Mononuclear cell (primary cell): Measurements from ENCODE around the gene EEF1A2. TPM values are rescaled to one million over a fixed set of nuclear protein-coding genes. Genes with fewer than 3 reads are reported as not detected.

Source experiments
- H3K27me3 ChIP-seq: 2 replicates; pipeline ENCODE4 v1.6.0; 2011; ENCODE audit warnings: low read length, control low read depth; ENCODE audit not compliant: insufficient read depth
- H3K4me1 ChIP-seq: 2 replicates; pipeline ENCODE4 v1.5.1; 2011; ENCODE audit warnings: mild to moderate bottlenecking, low read length, control low read depth; ENCODE audit not compliant: insufficient read depth
- H3K4me3 ChIP-seq: 2 replicates; pipeline ENCODE4 v1.5.1; 2011; ENCODE audit warnings: mild to moderate bottlenecking, low read length, moderate library complexity
- H3K9me3 ChIP-seq: 2 replicates; pipeline ENCODE4 v1.5.1; 2011; ENCODE audit warnings: low read depth, mild to moderate bottlenecking, control low read depth, low read length
- total RNA-seq: library from RNA; depleted of rRNA; stranded (reverse); fragments of >200 nt; gene quantifications from one replicate; pipeline ENCODE4 v1.2.3, GENCODE V29; 2012

EEF1A2 gene
- total RNA-seq, 1 donor: 0.73 TPM

DNA sequence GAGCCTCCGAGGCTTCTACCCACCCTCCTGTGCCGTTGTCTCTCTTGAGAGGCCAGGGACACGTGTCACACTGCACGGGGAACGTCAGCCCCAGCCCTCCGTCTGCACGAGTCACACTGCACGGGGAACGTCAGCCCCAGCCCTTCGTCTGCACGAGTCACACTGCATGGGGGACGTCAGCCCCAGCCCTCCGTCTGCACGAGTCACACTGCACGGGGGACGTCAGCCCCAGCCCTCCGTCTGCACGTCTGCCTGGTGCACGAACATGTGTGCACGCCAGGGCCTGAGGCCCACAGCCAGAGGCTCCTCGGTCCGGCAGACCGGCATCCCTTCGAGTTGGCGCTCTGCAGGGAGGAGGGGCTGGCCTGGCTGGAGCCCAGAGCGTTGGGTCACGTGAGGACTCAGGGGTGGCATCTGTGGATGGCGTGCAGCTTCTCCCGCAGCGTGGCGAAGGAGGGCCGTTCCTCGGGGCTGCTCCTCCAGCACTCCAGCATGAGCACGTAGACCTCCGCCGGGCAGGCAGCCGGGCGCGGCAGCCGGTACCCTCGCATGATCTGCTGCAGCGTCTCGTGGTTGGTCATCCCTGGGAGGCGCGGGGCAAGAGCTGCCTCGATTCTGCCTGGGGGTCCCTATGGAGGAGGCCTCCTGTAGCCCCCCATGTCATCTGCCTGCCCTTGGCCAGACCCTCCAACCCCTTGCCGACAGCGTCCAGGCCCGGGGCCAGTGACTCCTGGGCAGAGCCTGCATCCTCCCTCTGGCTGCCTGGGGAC is 41.7 kb upstream of the EEF1A2 start:
- H3K4me3 ChIP-seq: no peak overlapping the region
- no peaks in the 10 kb centered on the region for H3K27me3 ChIP-seq
- H3K4me1 ChIP-seq: peaks cover 23% of the 10 kb centered on the region
- no peaks in the 10 kb centered on the region for H3K9me3 ChIP-seq

GRCh38 chr20:63539441-63540370 is 40.8 kb upstream of the EEF1A2 start:
- peaks cover 23% of the 10 kb centered on the region for H3K4me1 ChIP-seq
- H3K27me3 ChIP-seq: no peaks in the 10 kb centered on the region
- H3K9me3 ChIP-seq: no peaks in the 10 kb centered on the region
- no peak overlapping the region for H3K4me3 ChIP-seq

DNA sequence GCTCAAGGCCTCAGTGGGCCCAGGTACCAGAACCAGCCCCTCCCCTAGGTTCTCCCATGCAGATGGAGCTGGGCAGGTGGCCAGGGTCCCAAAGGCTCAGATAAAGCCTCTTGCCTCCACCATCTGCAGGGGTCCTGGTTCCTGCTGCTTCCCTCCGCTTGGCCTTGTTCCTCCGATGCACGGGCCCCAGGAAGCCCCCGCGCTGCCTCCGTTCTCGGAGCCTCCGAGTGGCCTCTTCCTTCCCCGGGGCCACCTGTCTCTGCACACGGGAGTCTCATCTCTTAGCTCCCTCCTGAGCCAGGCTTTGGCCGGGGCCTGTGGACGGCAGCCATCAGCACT is 40.2 kb upstream of the EEF1A2 start:
- no peaks in the 10 kb centered on the region for H3K9me3 ChIP-seq
- H3K4me1 ChIP-seq: peaks cover 23% of the 10 kb centered on the region
- no peaks in the 10 kb centered on the region for H3K27me3 ChIP-seq
- H3K4me3 ChIP-seq: no peak overlapping the region

DNA sequence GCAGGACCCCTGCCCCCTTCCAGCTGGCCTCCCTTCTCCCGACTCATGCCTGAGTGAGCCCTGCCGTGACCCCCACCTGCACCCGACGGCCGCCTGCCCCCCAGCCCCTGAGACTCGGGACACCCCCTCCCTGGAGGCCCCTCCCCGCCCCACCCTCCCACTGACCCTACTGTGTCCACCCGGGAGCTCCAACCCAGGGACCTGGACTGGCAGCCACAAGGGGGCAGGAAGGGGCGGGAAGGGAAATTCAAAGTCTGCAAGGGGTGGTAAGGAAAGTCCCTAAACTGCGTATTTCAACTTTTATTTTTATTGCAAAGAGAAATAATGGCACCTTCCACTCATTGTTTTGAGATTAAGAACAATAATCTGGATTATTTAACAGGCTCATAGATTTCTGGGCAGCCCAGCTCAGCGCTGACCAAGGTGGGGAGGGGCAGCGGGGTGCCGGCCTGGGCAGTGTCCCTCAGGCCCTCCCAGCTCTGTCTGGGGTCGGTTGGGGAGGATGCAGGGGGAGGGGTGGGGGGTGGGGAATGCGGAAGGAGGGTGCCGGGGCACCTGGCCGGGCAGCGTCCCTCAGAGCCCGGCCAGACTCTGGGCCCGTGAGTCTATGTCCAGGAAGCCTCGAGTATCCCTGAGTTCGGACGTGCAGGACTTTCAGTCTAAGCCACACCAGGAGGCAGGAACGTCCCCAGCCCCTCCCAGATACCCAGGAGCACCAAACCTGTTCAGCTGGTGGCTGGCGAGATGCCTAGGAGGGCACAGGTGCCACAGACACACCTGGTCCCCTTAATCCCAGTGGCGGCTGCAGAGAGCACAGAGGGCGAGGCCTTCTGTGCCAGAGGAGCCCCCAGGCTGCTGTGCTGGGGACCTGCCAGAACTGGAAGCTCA is 39.6 kb upstream of the EEF1A2 start:
- Histone ChIP-seq H3K9me3 (no peaks in the 10 kb centered on the region), H3K4me1 (peaks cover 23% of the 10 kb centered on the region), H3K4me3 (no peak overlapping the region), H3K27me3 (no peaks in the 10 kb centered on the region)

DNA sequence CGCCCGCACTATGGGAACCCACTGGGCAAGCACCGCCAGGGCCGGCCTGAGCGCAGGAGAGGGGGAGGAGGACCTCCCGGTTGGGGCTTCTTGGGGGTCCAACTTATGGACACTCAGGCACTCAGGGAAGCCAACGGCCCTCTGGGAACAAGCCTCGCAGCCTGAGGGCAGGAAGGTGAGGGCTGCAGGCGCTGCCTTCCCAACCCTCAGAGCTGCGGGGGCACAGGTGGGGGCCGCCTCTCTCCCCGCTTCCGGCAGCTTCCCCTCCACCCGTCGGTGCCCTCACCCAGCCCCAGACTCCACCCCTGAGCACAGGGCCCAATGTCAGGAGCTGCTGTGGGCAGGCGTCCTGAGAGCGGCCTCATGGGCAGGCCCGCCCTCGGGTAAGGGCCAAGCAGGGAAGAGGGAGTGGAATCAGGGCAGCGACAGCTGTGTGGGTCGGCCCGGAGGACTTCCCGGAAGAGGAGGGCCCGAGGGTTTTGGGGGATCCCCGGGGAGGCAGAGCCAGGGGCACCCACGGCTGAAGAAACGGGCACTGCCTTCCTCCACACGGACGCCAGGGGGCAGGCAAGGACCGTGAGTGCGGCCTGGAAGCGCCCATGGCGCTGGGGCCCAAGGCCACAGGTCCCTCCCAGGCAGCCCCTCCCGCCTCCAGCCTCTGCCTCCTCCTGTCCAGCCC is 38.8 kb upstream of the EEF1A2 start:
- Histone ChIP-seq H3K9me3 (no peaks in the 10 kb centered on the region), H3K4me1 (peaks cover 23% of the 10 kb centered on the region), H3K27me3 (no peaks in the 10 kb centered on the region), H3K4me3 (peak overlapping the region; percentile 34)

- Histone ChIP-seq H3K9me3 (no peaks in the 10 kb centered on the region), H3K27me3 (no peaks in the 10 kb centered on the region), H3K4me1 (peaks cover 23% of the 10 kb centered on the region), H3K4me3 (peak within 1 kb of the TSS; percentile 34)
These were observed 38.2 kb upstream of the EEF1A2 start, which contains the start of gene PTK6 for GRCh38 chr20:63536997-63537524. Gene PTK6, minus strand, starts transcription at chr20:63537376. Its CDS starts 62 bp downstream, at chr20:63537314.

GRCh38 chr20:63536241-63536977 is 37.5 kb upstream of the EEF1A2 start:
- no peaks in the 10 kb centered on the region for H3K27me3 ChIP-seq
- peaks cover 23% of the 10 kb centered on the region for H3K4me1 ChIP-seq
- no peak overlapping the region for H3K4me3 ChIP-seq
- no peaks in the 10 kb centered on the region for H3K9me3 ChIP-seq

DNA sequence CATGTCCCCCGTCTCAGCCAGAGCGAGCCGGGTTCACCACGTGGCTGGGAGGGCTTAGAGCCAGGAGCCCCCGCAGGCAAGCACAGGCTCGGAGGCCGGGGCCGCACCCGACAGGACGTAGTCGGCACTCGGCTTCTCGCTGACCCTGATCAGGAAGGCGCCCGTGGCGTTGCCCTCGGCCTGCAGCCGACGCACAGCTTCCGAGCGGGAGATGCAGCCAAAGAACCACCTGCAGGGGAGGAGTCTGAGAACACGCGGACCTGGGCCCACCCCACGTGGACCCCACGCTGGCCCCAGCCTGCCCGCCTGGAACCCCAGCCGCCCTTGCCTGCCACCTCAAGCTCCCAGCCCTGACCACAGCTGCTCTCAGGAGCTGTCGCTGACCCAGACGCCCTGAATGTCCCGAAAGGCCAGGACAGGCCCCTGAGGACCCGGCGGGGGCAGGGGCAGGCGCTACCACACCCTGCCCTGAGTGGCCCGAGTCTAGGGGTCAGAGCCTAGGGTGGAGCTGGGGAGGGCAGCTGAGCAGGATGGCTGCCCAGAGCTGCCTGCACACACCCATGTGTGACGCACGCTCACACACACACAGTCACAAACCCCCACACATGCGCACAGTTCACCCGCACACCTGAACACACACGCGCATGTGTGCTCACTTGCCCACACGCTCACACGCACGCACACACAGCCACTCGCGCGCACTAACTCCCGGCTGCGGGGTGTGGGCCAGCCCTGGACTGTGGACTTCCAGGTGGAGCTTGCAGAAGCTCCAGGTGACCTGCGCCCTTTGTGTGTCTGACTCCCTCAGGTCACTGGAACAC is 36.2 kb upstream of the EEF1A2 start:
- Histone ChIP-seq H3K4me3 (no peak overlapping the region), H3K4me1 (peaks cover 23% of the 10 kb centered on the region), H3K27me3 (no peaks in the 10 kb centered on the region), H3K9me3 (no peaks in the 10 kb centered on the region)

- Histone ChIP-seq H3K9me3 (no peaks in the 10 kb centered on the region), H3K4me3 (no peak overlapping the region), H3K27me3 (no peaks in the 10 kb centered on the region), H3K4me1 (peaks cover 23% of the 10 kb centered on the region)
These were observed 35.5 kb upstream of the EEF1A2 start for GRCh38 chr20:63534427-63534830.

- H3K4me3 ChIP-seq: no peak overlapping the region
- no peaks in the 10 kb centered on the region for H3K27me3 ChIP-seq
- peaks cover 23% of the 10 kb centered on the region for H3K4me1 ChIP-seq
- H3K9me3 ChIP-seq: no peaks in the 10 kb centered on the region
These were observed 35.0 kb upstream of the EEF1A2 start for GRCh38 chr20:63533871-63534393.

- Histone ChIP-seq H3K4me3 (no peak overlapping the region), H3K9me3 (no peaks in the 10 kb centered on the region), H3K27me3 (no peaks in the 10 kb centered on the region), H3K4me1 (peaks cover 22% of the 10 kb centered on the region)
These were observed 34.5 kb upstream of the EEF1A2 start for GRCh38 chr20:63533388-63533787.

DNA sequence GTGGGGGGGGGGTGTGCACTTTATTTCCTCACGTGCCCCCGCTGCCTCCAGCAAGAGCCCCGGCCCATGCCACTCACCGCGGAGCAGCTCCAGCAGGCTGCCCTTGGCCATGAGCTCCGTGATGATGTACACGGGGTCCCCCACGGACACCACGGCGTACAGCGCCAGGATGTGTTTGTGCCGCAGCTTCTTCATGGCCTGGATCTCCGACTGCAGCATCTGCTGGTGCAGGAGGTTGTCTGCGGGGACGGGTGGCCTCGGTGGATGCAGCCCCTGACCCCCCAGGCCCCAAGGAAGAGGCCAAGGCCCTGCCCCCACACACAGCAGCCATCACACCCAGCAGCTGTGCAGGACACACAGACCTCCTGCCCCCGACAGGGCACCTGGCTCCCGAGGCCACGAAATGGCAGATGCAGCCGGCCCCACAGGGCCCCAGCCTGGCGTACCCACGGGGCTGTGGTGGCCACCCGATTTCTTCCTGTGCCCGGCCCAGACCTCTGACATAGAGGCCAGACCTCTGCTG is 33.6 kb upstream of the EEF1A2 start:
- H3K4me3 ChIP-seq: no peak overlapping the region
- H3K27me3 ChIP-seq: no peaks in the 10 kb centered on the region
- peaks cover 13% of the 10 kb centered on the region for H3K4me1 ChIP-seq
- H3K9me3 ChIP-seq: no peaks in the 10 kb centered on the region
